Measurements from ENCODE around the gene CNNM1. TPM values are rescaled to one million over a fixed set of nuclear protein-coding genes. Genes with fewer than 3 reads are reported as not detected.

CNNM1 gene
- total and polyA plus RNA-seq, 9 of the 15 experiments (the other 6 are each of a cell fraction or from before 2014, with no cell fraction given): not detected

- TF ChIP-seq KLF13 (tag; IDR thresholded peaks at IDR 0.05; ENCODE audit: borderline replicate concordance, low read depth) (no peak), HDAC1 (IDR thresholded peaks at IDR 0.05) (no peak), PML (IDR thresholded peaks at IDR 0.05; ENCODE audit: low read length) (no peak), ZNF3 (CRISPR knock-in tag; IDR thresholded peaks at IDR 0.05) (no peak), NELFE (IDR thresholded peaks at IDR 0.05; ENCODE audit: insufficient read depth, insufficient read length) (no peak), FUS (optimal IDR thresholded peaks at IDR 0.05; ENCODE audit: low read depth, low read length) (no peak), ZNF197 (CRISPR knock-in tag; IDR thresholded peaks at IDR 0.05; ENCODE audit: low read depth) (no peak), DIDO1 (tag; IDR thresholded peaks at IDR 0.05; ENCODE audit: low read depth) (no peak), ZBTB43 (CRISPR knock-in tag; IDR thresholded peaks at IDR 0.05) (no peak), PHB2 (IDR thresholded peaks at IDR 0.05; ENCODE audit: low read depth) (no peak), ELK3 (CRISPR knock-in tag; IDR thresholded peaks at IDR 0.05) (no peak), ZNF324 (CRISPR knock-in tag; IDR thresholded peaks at IDR 0.05) (no peak), CHAMP1 (IDR thresholded peaks at IDR 0.05) (no peak), MAZ (CRISPR knock-in tag; conservative IDR thresholded peaks at IDR 0.05 in 1 of 2, IDR thresholded peaks at IDR 0.05 in 1 of 2) (no peak), PTRF (tag; IDR thresholded peaks at IDR 0.05) (no peak), KAT7 (CRISPR knock-in tag; IDR thresholded peaks at IDR 0.05; ENCODE audit: borderline replicate concordance) (no peak), RBM25 (IDR thresholded peaks at IDR 0.05; ENCODE audit: low read depth, low read length, severe bottlenecking) (no peak), TCF7 (IDR thresholded peaks at IDR 0.05; ENCODE audit: borderline replicate concordance) (no peak)
- Histone ChIP-seq H3K9ac (ENCODE audit: insufficient read depth in 1 of 2, low read depth in 2 of 2, low read length in 2 of 2) (no peak overlapping the region), H3K79me2 (ENCODE audit: control insufficient read depth, insufficient read depth, low read length) (no peaks in the 10 kb centered on the region), H3K27me3 (ENCODE audit: control insufficient read depth in 2 of 2, insufficient read depth in 2 of 2, low read length in 2 of 2) (peaks cover 6 to 14% of the 10 kb centered on the region in 2 experiments; a peak in 3 of 5 replicates), H3K36me3 (ENCODE audit: control insufficient read depth, insufficient read depth, low read length) (no peaks in the 10 kb centered on the region), H3K9me3 (replicated peaks; ENCODE audit: control insufficient read depth, insufficient read depth, low read depth, low read length) (no peaks in the 10 kb centered on the region), H3K27ac (ENCODE audit: extremely low read depth, low read depth, low read length) (no peak overlapping the region), H3K9me1 (ENCODE audit: control insufficient read depth, insufficient read depth, low read length) (no peaks in the 10 kb centered on the region), H3K4me1 (replicated peaks in 1 of 2; ENCODE audit: control insufficient read depth in 2 of 2, insufficient read depth in 2 of 2, low read length in 2 of 2) (peaks cover 0 to 9% of the 10 kb centered on the region in 2 experiments; a peak in 2 of 5 replicates), H4K20me1 (replicated peaks; ENCODE audit: control insufficient read depth, insufficient read depth, low read length) (no peaks in the 10 kb centered on the region), H3K4me3 (no peak overlapping the region), H3K4me2 (ENCODE audit: insufficient read depth, low read length) (no peak overlapping the region), H2AFZ (ENCODE audit: low read depth, low read length) (no peak overlapping the region)
- no TSS peak for BruUV-seq (replicated peaks)
- FAIRE-seq (no peak), ATAC-seq (no peak; the same call in 2 of the 3 replicates), DNase-seq (ENCODE audit: extremely low read depth in 1 of 4, low spot score in 3 of 4) (no peak)
- POLR2A ChIA-PET: interaction anchor here (0.6 kb wide), 2 partner anchors 26 to 737 kb away, joined by 3 read pairs; no protein-coding TSS in a partner anchor
- intact Hi-C loops (cut with micrococcal nuclease): no loop called here
- WGBS (ENCODE audit: insufficient coverage, low coverage, missing lambda C conversion rate): 2% methylated on average over 10 of the region's 16 CpGs
- CTCF ChIA-PET (ENCODE audit: low intra/inter-chr PET ratio): no interaction called here
- in situ Hi-C loops (cut with MboI): no loop called here
Measured at GRCh38 chr10:99315853-99316252, 13.3 kb upstream of the CNNM1 start.
